ENCODE results near the gene DHX36. TPM values are rescaled to one million over a fixed set of nuclear protein-coding genes. Genes with fewer than 3 reads are reported as not detected.

The DHX36 gene
- total RNA-seq, 1 experiment from 2014 or later = 87.3 TPM

DNA sequence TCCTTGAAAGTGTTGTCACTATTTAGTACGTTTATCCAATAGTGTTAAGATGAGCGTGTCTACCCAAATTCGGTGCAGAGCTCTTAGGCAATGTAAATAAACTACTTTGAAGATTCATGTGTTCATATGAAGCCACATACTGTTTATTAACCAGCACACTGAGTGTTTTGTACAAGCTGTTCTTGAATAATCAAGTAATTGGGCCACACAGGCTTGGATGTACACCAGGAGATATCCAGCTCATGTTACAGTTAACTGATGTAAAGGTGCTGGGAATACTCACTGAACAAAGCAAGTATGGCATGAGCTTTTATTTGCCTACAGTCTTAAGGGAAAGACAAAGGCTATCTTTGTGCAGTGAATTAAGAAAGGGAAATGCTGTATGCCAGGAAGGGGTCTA, 632 bp upstream of the DHX36 start:
- no peak for DNase-seq
- POLR2A ChIA-PET = interaction anchor here (0.6 kb wide), 2 partner anchors 73 to 887 kb away, joined by 5 to 6 read pairs; no protein-coding TSS in a partner anchor
- BruUV-seq (replicated peaks) = TSS peak; percentile 99

DNA sequence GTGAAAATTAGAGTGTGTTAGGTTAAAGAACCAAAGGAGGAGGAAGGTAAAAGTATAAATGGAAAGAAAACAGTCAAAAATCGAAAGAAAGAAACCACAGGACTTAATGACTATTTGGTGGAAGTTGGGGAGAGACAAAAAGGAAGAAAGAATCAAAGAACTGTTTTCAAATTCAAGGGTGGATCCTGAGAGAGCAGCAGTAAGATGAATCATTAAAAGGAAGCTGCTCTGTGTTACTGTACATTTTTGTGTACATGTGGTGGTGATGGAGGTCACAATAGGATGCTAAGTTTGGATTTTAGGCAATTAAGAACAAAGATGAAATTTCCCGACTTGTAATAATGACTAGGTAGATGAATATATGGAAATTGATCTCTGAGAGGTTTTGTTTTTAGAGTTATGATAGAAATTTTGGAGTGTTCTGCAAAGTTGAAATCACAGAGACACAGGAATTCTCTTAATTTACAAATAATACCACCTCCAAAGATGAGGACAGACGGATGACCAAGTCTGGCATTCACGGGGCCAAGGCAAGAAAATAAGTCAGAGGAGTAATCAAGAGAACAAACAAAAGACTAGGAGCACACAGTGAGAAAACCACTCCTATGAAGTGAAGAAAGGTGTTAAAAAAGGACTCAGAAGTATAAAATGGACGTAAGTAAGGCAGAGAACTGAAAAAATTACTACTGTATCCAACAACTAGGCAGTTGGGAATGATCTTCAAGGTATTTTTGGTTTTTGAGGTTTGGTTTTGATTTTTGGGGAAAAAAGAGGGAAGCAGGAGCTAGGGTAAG, 7.1 kb downstream of the DHX36 start:
- Mint-ChIP-seq H3K27ac (ENCODE audit: unreplicated experiment) (no peak overlapping the region), H3K4me1 (ENCODE audit: low read depth, unreplicated experiment) (peaks cover 13% of the 10 kb centered on the region), H3K4me3 (ENCODE audit: unreplicated experiment) (no peak overlapping the region), H3K36me3 (ENCODE audit: insufficient read depth, unreplicated experiment) (peaks cover 36% of the 10 kb centered on the region), H3K27me3 (ENCODE audit: insufficient read depth, unreplicated experiment) (no peaks in the 10 kb centered on the region), H3K9me3 (ENCODE audit: unreplicated experiment) (no peaks in the 10 kb centered on the region)
- H3K9me3 ChIP-seq = no peaks in the 10 kb centered on the region
- H3K4me3 ChIP-seq (ENCODE audit: low read depth, low read length) = no peak overlapping the region
- H3K4me1 ChIP-seq = peaks cover under 1% of the 10 kb centered on the region; the same call in 1 of the 2 replicates
- no peaks in the 10 kb centered on the region for H3K27me3 ChIP-seq (replicated peaks; ENCODE audit: control insufficient read depth, insufficient read depth, low read length)
- no TSS peak for BruUV-seq (replicated peaks)
- ChIA-PET POLR2A (no interaction called here), CTCF (no interaction called here)
- H3K36me3 ChIP-seq (ENCODE audit: control insufficient read depth, insufficient read depth, low read length) = no peaks in the 10 kb centered on the region
- TF ChIP-seq, protein P1, sequence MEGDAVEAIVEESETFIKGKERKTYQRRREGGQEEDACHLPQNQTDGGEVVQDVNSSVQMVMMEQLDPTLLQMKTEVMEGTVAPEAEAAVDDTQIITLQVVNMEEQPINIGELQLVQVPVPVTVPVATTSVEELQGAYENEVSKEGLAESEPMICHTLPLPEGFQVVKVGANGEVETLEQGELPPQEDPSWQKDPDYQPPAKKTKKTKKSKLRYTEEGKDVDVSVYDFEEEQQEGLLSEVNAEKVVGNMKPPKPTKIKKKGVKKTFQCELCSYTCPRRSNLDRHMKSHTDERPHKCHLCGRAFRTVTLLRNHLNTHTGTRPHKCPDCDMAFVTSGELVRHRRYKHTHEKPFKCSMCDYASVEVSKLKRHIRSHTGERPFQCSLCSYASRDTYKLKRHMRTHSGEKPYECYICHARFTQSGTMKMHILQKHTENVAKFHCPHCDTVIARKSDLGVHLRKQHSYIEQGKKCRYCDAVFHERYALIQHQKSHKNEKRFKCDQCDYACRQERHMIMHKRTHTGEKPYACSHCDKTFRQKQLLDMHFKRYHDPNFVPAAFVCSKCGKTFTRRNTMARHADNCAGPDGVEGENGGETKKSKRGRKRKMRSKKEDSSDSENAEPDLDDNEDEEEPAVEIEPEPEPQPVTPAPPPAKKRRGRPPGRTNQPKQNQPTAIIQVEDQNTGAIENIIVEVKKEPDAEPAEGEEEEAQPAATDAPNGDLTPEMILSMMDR (IDR thresholded peaks at IDR 0.05; ENCODE audit: insufficient read depth in 1 of 2, low read depth in 1 of 2, low read length in 1 of 2, severe bottlenecking in 1 of 2, unreplicated experiment in 1 of 2) = no peak
- intact Hi-C loops (cut with micrococcal nuclease; ENCODE audit: unreplicated experiment) = no loop called here
- no peak for DNase-seq

More for the DNA sequence above, 632 bp upstream of the DHX36 start:
- Histone ChIP-seq H3K9me3 (no peaks in the 10 kb centered on the region), H3K4me3 (ENCODE audit: low read depth, low read length) (no peak overlapping the region; the same call in 1 of the 2 replicates), H3K4me1 (peaks cover 27% of the 10 kb centered on the region), H3K36me3 (ENCODE audit: control insufficient read depth, insufficient read depth, low read length) (no peaks in the 10 kb centered on the region), H3K27me3 (replicated peaks; ENCODE audit: control insufficient read depth, insufficient read depth, low read length) (no peaks in the 10 kb centered on the region)
- intact Hi-C loops (cut with micrococcal nuclease; ENCODE audit: unreplicated experiment) = loop anchor here (1.0 to 5.0 kb wide), 2 partner anchors 65 to 422 kb away; no protein-coding TSS in a partner anchor
- peaks cover 22% of the 10 kb centered on the region for H3K36me3 Mint-ChIP-seq (ENCODE audit: insufficient read depth, unreplicated experiment)
- TF ChIP-seq, protein P1 (IDR thresholded peaks at IDR 0.05; ENCODE audit: insufficient read depth in 1 of 2, low read depth in 1 of 2, low read length in 1 of 2, severe bottlenecking in 1 of 2, unreplicated experiment in 1 of 2) = no peak
- H3K4me3 Mint-ChIP-seq (ENCODE audit: unreplicated experiment) = peak overlapping the region; percentile 83
- CTCF ChIA-PET = interaction anchor here (0.6 to 0.7 kb wide), 2 partner anchors 106 to 436 kb away, joined by 3 to 4 read pairs; no protein-coding TSS in a partner anchor
- peaks cover 18% of the 10 kb centered on the region for H3K4me1 Mint-ChIP-seq (ENCODE audit: low read depth, unreplicated experiment)
- peaks cover 10% of the 10 kb centered on the region for H3K9me3 Mint-ChIP-seq (ENCODE audit: unreplicated experiment)
- H3K27me3 Mint-ChIP-seq (ENCODE audit: insufficient read depth, unreplicated experiment) = no peaks in the 10 kb centered on the region
- peak overlapping the region; percentile 91 for H3K27ac Mint-ChIP-seq (ENCODE audit: unreplicated experiment)

DNA sequence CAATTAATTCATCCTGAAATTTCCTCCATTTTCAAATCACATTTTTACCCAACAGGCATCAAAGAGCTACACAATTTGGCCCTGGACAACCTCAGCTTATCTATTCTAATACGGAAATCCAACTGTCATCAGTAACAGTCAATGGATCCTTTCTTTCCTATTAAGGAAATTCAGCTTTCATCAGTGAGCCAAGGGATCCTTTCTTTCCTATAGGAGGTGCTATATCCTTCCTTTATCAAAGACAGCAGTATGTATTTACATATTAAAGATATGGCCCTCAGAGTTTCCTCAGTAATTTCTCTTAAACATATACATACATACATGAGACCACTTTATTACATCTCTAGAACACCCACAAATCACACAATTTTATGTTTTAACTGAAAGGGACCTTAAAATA, 10.1 kb downstream of the DHX36 start:
- Histone ChIP-seq H3K4me1 (no peaks in the 10 kb centered on the region), H3K27me3 (replicated peaks; ENCODE audit: control insufficient read depth, insufficient read depth, low read length) (no peaks in the 10 kb centered on the region), H3K36me3 (ENCODE audit: control insufficient read depth, insufficient read depth, low read length) (no peaks in the 10 kb centered on the region), H3K9me3 (no peaks in the 10 kb centered on the region), H3K4me3 (ENCODE audit: low read depth, low read length) (no peak overlapping the region)
- TF ChIP-seq, protein P1 (IDR thresholded peaks at IDR 0.05; ENCODE audit: insufficient read depth in 1 of 2, low read depth in 1 of 2, low read length in 1 of 2, severe bottlenecking in 1 of 2, unreplicated experiment in 1 of 2) = no peak
- Mint-ChIP-seq H3K27ac (ENCODE audit: unreplicated experiment) (no peak overlapping the region), H3K27me3 (ENCODE audit: insufficient read depth, unreplicated experiment) (no peaks in the 10 kb centered on the region), H3K36me3 (ENCODE audit: insufficient read depth, unreplicated experiment) (peaks cover 50% of the 10 kb centered on the region), H3K4me3 (ENCODE audit: unreplicated experiment) (no peak overlapping the region), H3K9me3 (ENCODE audit: unreplicated experiment) (no peaks in the 10 kb centered on the region), H3K4me1 (ENCODE audit: low read depth, unreplicated experiment) (peaks cover 13% of the 10 kb centered on the region)
- no peak for DNase-seq
- BruUV-seq (replicated peaks) = no TSS peak
- ChIA-PET CTCF (interaction anchor here (1.1 kb wide), 1 partner anchor 12 kb away, joined by 3 read pairs; no protein-coding TSS in a partner anchor), POLR2A (no interaction called here)
- intact Hi-C loops (cut with micrococcal nuclease; ENCODE audit: unreplicated experiment) = no loop called here

Data from Caco-2 (cell line).